ENCODE data around the gene GYG1. TPM values are rescaled to one million over a fixed set of nuclear protein-coding genes. Genes with fewer than 3 reads are reported as not detected.

GYG1 gene
- polyA plus RNA-seq, 2 of the 4 experiments (the other 2 are of a cell fraction): 39.6 to 59.8 TPM

GRCh38 chr3:149011676-149012075 is 20.3 kb downstream of the GYG1 start (continued):
- TF ChIP-seq HOXB13 (CRISPR knock-in tag; IDR thresholded peaks at IDR 0.05; ENCODE audit: low read depth): no peak

GRCh38 chr3:149013726-149014125 is 22.4 kb downstream of the GYG1 start:
- ATAC-seq (no peak), FAIRE-seq (no peak), DNase-seq (ENCODE audit: low read depth in 1 of 2, low spot score in 1 of 2) (no peak)
- no peak for TF ChIP-seq GATA3 (IDR thresholded peaks at IDR 0.05; ENCODE audit: borderline replicate concordance)
- no peak for TF ChIP-seq HMGXB4 (CRISPR knock-in tag; IDR thresholded peaks at IDR 0.05; ENCODE audit: borderline replicate concordance)
- no peak for TF ChIP-seq POLR2AphosphoS2 (conservative IDR thresholded peaks at IDR 0.05; ENCODE audit: low read length)
- no peak for TF ChIP-seq NPAS2 (CRISPR knock-in tag; IDR thresholded peaks at IDR 0.05; ENCODE audit: borderline replicate concordance)
- TF ChIP-seq, protein P1, sequence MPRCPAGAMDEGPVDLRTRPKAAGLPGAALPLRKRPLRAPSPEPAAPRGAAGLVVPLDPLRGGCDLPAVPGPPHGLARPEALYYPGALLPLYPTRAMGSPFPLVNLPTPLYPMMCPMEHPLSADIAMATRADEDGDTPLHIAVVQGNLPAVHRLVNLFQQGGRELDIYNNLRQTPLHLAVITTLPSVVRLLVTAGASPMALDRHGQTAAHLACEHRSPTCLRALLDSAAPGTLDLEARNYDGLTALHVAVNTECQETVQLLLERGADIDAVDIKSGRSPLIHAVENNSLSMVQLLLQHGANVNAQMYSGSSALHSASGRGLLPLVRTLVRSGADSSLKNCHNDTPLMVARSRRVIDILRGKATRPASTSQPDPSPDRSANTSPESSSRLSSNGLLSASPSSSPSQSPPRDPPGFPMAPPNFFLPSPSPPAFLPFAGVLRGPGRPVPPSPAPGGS (IDR thresholded peaks at IDR 0.05): no peak
- TF ChIP-seq EHMT2 (IDR thresholded peaks at IDR 0.05; ENCODE audit: low read depth): no peak
- no peak for TF ChIP-seq CBX8 (IDR thresholded peaks at IDR 0.05)
- no peak for TF ChIP-seq MYC (IDR thresholded peaks at IDR 0.05; ENCODE audit: borderline replicate concordance, low read length)
- TF ChIP-seq ZNF302 (CRISPR knock-in tag; IDR thresholded peaks at IDR 0.05): no peak
- TF ChIP-seq, protein P2, sequence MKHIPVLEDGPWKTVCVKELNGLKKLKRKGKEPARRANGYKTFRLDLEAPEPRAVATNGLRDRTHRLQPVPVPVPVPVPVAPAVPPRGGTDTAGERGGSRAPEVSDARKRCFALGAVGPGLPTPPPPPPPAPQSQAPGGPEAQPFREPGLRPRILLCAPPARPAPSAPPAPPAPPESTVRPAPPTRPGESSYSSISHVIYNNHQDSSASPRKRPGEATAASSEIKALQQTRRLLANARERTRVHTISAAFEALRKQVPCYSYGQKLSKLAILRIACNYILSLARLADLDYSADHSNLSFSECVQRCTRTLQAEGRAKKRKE (CRISPR knock-in tag; IDR thresholded peaks at IDR 0.05; ENCODE audit: low read depth): no peak
- no peak for TF ChIP-seq KDM1A (IDR thresholded peaks at IDR 0.05; ENCODE audit: low read depth)
- TF ChIP-seq CBX2 (IDR thresholded peaks at IDR 0.05; ENCODE audit: borderline replicate concordance, low read depth): no peak
- no peak for TF ChIP-seq RAD21 (conservative IDR thresholded peaks at IDR 0.05 in 1 of 2, IDR thresholded peaks at IDR 0.05 in 1 of 2)
- CTCF ChIA-PET: no interaction called here
- H3K27ac ChIP-seq: no peak overlapping the region
- POLR2A ChIA-PET: no interaction called here
- H3K9me3 ChIP-seq: no peaks in the 10 kb centered on the region
- no peak overlapping the region for H3K4me3 ChIP-seq
- WGBS (ENCODE audit: missing lambda C conversion rate): 93% methylated on average over 6 of the region's 6 CpGs
- no peaks in the 10 kb centered on the region for H3K4me1 ChIP-seq
- H3K4me2 ChIP-seq: no peak overlapping the region

DNA sequence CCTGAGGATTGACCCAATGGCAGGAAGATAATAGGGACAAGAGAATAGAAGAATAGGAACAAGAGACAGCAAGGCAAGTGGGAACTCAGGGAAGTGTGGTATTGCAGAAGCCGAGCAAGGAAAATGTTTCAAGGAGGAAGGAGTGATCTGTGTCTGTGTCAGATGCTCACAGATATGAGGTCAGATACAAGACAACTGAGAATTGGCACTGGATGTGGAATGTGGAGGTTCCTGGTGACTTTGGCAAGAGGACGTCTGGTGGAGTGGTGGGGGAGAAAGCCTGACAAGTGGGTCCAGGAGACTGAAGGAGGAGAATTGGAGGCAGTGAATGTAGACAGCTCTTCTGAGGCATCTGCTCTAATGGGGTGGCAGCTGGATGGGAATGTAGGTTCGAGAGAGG is 24.1 kb downstream of the GYG1 start:
- WGBS (ENCODE audit: missing lambda C conversion rate): 72% methylated on average over 3 of the region's 3 CpGs
- Histone ChIP-seq H3K4me1 (no peaks in the 10 kb centered on the region), H3K4me3 (no peak overlapping the region), H3K27ac (no peak overlapping the region), H3K9me3 (no peaks in the 10 kb centered on the region), H3K4me2 (no peak overlapping the region)
- no peak for FAIRE-seq
- ChIA-PET CTCF (no interaction called here), POLR2A (no interaction called here)
- DNase-seq (ENCODE audit: low read depth in 1 of 2, low spot score in 1 of 2): no peak
- TF ChIP-seq CBX2 (IDR thresholded peaks at IDR 0.05; ENCODE audit: borderline replicate concordance, low read depth) (no peak), HES2 (IDR thresholded peaks at IDR 0.05) (no peak), ZFP36 (IDR thresholded peaks at IDR 0.05; ENCODE audit: borderline replicate concordance, partially characterized antibody) (no peak), RFX5 (IDR thresholded peaks at IDR 0.05) (no peak)
- ATAC-seq: no peak

DNA sequence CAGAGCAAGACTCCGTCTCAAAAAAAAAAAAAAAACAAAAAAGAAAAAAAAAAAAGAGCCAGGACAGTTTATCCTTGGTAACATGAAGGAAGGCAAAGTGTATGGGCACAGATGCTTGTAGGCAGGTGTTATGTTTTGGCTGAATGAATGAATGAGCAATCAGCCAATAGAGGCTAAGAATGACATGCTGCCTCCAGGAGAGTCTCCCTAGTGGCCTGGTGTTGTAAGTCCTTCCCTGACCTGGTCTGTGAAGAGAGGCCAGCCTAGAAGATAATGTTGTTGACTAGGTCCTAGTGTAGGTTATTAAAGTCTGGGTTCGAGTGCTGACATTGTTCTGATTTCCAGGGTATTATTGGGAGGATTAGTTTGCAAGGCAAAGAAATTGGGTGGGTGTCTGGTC is 24.9 kb downstream of the GYG1 start:
- ChIA-PET CTCF (no interaction called here), POLR2A (no interaction called here)
- no peaks in the 10 kb centered on the region for H3K9me3 ChIP-seq
- no peak overlapping the region for H3K4me2 ChIP-seq
- WGBS (ENCODE audit: missing lambda C conversion rate): 64% methylated on average over 2 of the region's 2 CpGs
- DNase-seq (ENCODE audit: low read depth in 1 of 2, low spot score in 1 of 2) (no peak), ATAC-seq (peak in 1 of 2 experiments; percentile 74; a peak in 3 of 6 replicates), FAIRE-seq (no peak)
- no peaks in the 10 kb centered on the region for H3K4me1 ChIP-seq
- H3K27ac ChIP-seq: no peak overlapping the region
- H3K4me3 ChIP-seq: no peak overlapping the region
- TF ChIP-seq FOSB (CRISPR knock-in tag; IDR thresholded peaks at IDR 0.05) (no peak), RNF2 (IDR thresholded peaks at IDR 0.05; ENCODE audit: borderline replicate concordance, low read depth) (no peak), HMGXB4 (CRISPR knock-in tag; IDR thresholded peaks at IDR 0.05; ENCODE audit: borderline replicate concordance) (no peak), ZSCAN20 (CRISPR knock-in tag; IDR thresholded peaks at IDR 0.05) (no peak), POLR2A (IDR thresholded peaks at IDR 0.05; ENCODE audit: low read length) (no peak), E2F6 (IDR thresholded peaks at IDR 0.05; ENCODE audit: borderline replicate concordance, low read depth) (no peak), HDAC2 (IDR thresholded peaks at IDR 0.05) (no peak), NR3C1 (IDR thresholded peaks at IDR 0.05) (no peak), NPAS2 (CRISPR knock-in tag; IDR thresholded peaks at IDR 0.05; ENCODE audit: borderline replicate concordance) (no peak), SREBF2 (IDR thresholded peaks at IDR 0.05) (no peak)
- TF ChIP-seq, protein P3, sequence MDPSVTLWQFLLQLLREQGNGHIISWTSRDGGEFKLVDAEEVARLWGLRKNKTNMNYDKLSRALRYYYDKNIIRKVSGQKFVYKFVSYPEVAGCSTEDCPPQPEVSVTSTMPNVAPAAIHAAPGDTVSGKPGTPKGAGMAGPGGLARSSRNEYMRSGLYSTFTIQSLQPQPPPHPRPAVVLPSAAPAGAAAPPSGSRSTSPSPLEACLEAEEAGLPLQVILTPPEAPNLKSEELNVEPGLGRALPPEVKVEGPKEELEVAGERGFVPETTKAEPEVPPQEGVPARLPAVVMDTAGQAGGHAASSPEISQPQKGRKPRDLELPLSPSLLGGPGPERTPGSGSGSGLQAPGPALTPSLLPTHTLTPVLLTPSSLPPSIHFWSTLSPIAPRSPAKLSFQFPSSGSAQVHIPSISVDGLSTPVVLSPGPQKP (IDR thresholded peaks at IDR 0.05; ENCODE audit: low read depth, low read length): no peak
